Purkinje cell (primary cell): Measurements from ENCODE around the gene PRH1. TPM values are rescaled to one million over a fixed set of nuclear protein-coding genes. Genes with fewer than 3 reads are reported as not detected.

Source experiments
- polyA plus RNA-seq: library from polyadenylated mRNA; unstranded; fragments of >200 nt; fragmentation: Nextera tagmentation; gene quantifications from 2 replicates; pipeline ENCODE4 v1.2.1, GENCODE V29; 2014

The PRH1 gene
- 31.6 and 47.9 TPM in 2 replicates for polyA plus RNA-seq

GRCh38 chr12:10884086-10884725 lies at the start of gene PRH1:
PRH1 (minus strand) TSS chr12:10884255; CDS start chr12:10884217, 38 bp downstream.

GRCh38 chr12:10928746-10929286 lies 44.8 kb upstream of the PRH1 start, which contains the start of gene PRH2:
PRH2 (plus strand) TSS chr12:10929236; CDS start chr12:10929274, 38 bp downstream.

GRCh38 chr12:10909462-10909861 lies 25.4 kb upstream of the PRH1 start, which contains the start of gene TAS2R13:
TAS2R13 (minus strand) TSS chr12:10909562; CDS start chr12:10909298, 264 bp downstream.

GRCh38 chr12:10849425-10849878 lies 34.6 kb downstream of the PRH1 start, which contains the start of gene PRR4:
PRR4 (minus strand) TSS chr12:10849475; CDS start chr12:10849437, 38 bp downstream.

Other genes starting within 250 kb of the PRH1 start
- gene STYK1, start 210.2 kb downstream of the PRH1 start, polyA plus RNA-seq: 0.50 TPM in 1 of 2 replicates, not detected in the other
- gene YBX3, start 160.9 kb downstream of the PRH1 start, polyA plus RNA-seq: 1.5 and 2.4 TPM in 2 replicates
- 0.30 TPM in 1 of 2 replicates, not detected in the other for gene TAS2R7, start 81.6 kb downstream of the PRH1 start, polyA plus RNA-seq
- gene TAS2R8, start 77.0 kb downstream of the PRH1 start, polyA plus RNA-seq: not detected in 2 replicates
- gene TAS2R9, start 74.1 kb downstream of the PRH1 start, polyA plus RNA-seq: not detected in 2 replicates
- 3.4 and 4.6 TPM in 2 replicates for gene TAS2R10, start 57.9 kb downstream of the PRH1 start, polyA plus RNA-seq
- gene PRR4, start 34.8 kb downstream of the PRH1 start, polyA plus RNA-seq: 17.7 and 22.1 TPM in 2 replicates
- 0.20 and 0.54 TPM in 2 replicates for gene TAS2R13, start 25.3 kb upstream of the PRH1 start, polyA plus RNA-seq
- gene PRH2, start 45.0 kb upstream of the PRH1 start, polyA plus RNA-seq: not detected in 2 replicates
- gene TAS2R14, start 55.0 kb upstream of the PRH1 start, polyA plus RNA-seq: 10.0 and 17.3 TPM in 2 replicates
- not detected in 2 replicates for gene TAS2R50, start 102.7 kb upstream of the PRH1 start, polyA plus RNA-seq
- gene TAS2R20, start 114.0 kb upstream of the PRH1 start, polyA plus RNA-seq: 0.87 TPM in 1 of 2 replicates, not detected in the other
- 0.81 and 2.3 TPM in 2 replicates for gene TAS2R19, start 138.4 kb upstream of the PRH1 start, polyA plus RNA-seq
- not detected in 2 replicates for gene TAS2R31, start 147.2 kb upstream of the PRH1 start, polyA plus RNA-seq
- gene TAS2R46, start 178.0 kb upstream of the PRH1 start, polyA plus RNA-seq: 2.0 TPM in 1 of 2 replicates, not detected in the other
- not detected in 2 replicates for gene TAS2R43, start 208.1 kb upstream of the PRH1 start, polyA plus RNA-seq